ENCODE data around the gene TLE2.

- TF ChIP-seq CTCF (IDR thresholded peaks at IDR 0.05; ENCODE audit: poor library complexity) (no peak), EZH2 (IDR thresholded peaks at IDR 0.05; ENCODE audit: borderline replicate concordance) (no peak), EZH2phosphoT487 (IDR thresholded peaks at IDR 0.05; ENCODE audit: low read depth, severe bottlenecking, unreplicated experiment) (no peak)
Measured at GRCh38 chr19:2952953-2953481, 76.1 kb downstream of the TLE2 start.
